Measurements from ENCODE around the gene C2CD2L. TPM values are rescaled to one million over a fixed set of nuclear protein-coding genes. Genes with fewer than 3 reads are reported as not detected.

C2CD2L gene
- polyA plus RNA-seq, 3 donors: 9.3 to 12.0 (median 9.5) TPM

Other genes with a start within 250 kb of the C2CD2L start
- not detected for gene CXCR5, start 223.5 kb upstream of the C2CD2L start, polyA plus RNA-seq (ENCODE audit: insufficient read length in 3 of 3)
- gene BCL9L, start 181.4 kb upstream of the C2CD2L start, polyA plus RNA-seq (ENCODE audit: insufficient read length in 3 of 3): 10 to 100 TPM; 21.3 to 23.4 (median 23.0) TPM
- gene UPK2, start 151.0 kb upstream of the C2CD2L start, polyA plus RNA-seq (ENCODE audit: insufficient read length in 3 of 3): 10 to 100 TPM in 1 of 3 donors, 1 to 10 TPM in 1, under 1 TPM in 1; 0.22 to 16.8 (median 7.0) TPM
- gene FOXR1, start 135.6 kb upstream of the C2CD2L start, polyA plus RNA-seq (ENCODE audit: insufficient read length in 3 of 3): not detected
- gene CENATAC, start 109.2 kb upstream of the C2CD2L start, polyA plus RNA-seq (ENCODE audit: insufficient read length in 3 of 3): 10 to 100 TPM; 16.1 to 17.8 (median 17.1) TPM
- 1,000 to 10,000 TPM; 1,153 to 1,249 (median 1,180) TPM for gene RPS25, start 89.0 kb upstream of the C2CD2L start, polyA plus RNA-seq (ENCODE audit: insufficient read length in 3 of 3)
- gene TRAPPC4, start 88.6 kb upstream of the C2CD2L start, polyA plus RNA-seq (ENCODE audit: insufficient read length in 3 of 3): 100 to 1,000 TPM in 2 of 3 donors, 10 to 100 TPM in 1; 92.9 to 142 (median 100) TPM
- gene SLC37A4, start 76.5 kb upstream of the C2CD2L start, polyA plus RNA-seq (ENCODE audit: insufficient read length in 3 of 3): 100 to 1,000 TPM in 1 of 3 donors, 10 to 100 TPM in 2; 81.1 to 115 (median 99.9) TPM
- gene HYOU1, start 50.1 kb upstream of the C2CD2L start, polyA plus RNA-seq (ENCODE audit: insufficient read length in 3 of 3): 100 to 1,000 TPM; 110 to 129 (median 127) TPM
- gene VPS11, start 39.5 kb upstream of the C2CD2L start, polyA plus RNA-seq (ENCODE audit: insufficient read length in 3 of 3): 10 to 100 TPM; 52.2 to 59.8 (median 54.6) TPM
- 10 to 100 TPM; 24.5 to 29.5 (median 26.8) TPM for gene HMBS, start 22.5 kb upstream of the C2CD2L start, polyA plus RNA-seq (ENCODE audit: insufficient read length in 3 of 3)
- 10 to 100 TPM; 55.7 to 62.6 (median 56.9) TPM for gene DPAGT1, start 5.5 kb upstream of the C2CD2L start, polyA plus RNA-seq (ENCODE audit: insufficient read length in 3 of 3)
- gene HINFP, start 14.2 kb downstream of the C2CD2L start, polyA plus RNA-seq (ENCODE audit: insufficient read length in 3 of 3): 10 to 100 TPM; 24.3 to 30.5 (median 29.3) TPM
- under 1 TPM; 0.74 to 0.79 (median 0.74) TPM for gene ABCG4, start 41.7 kb downstream of the C2CD2L start, polyA plus RNA-seq (ENCODE audit: insufficient read length in 3 of 3)
- 10 to 100 TPM in 2 of 3 donors, 1 to 10 TPM in 1; 9.7 to 11.3 (median 10.3) TPM for gene NLRX1, start 61.4 kb downstream of the C2CD2L start, polyA plus RNA-seq (ENCODE audit: insufficient read length in 3 of 3)
- 10 to 100 TPM; 11.7 to 15.4 (median 12.0) TPM for gene NHERF4, start 78.1 kb downstream of the C2CD2L start, polyA plus RNA-seq (ENCODE audit: insufficient read length in 3 of 3)
- gene CBL, start 99.0 kb downstream of the C2CD2L start, polyA plus RNA-seq (ENCODE audit: insufficient read length in 3 of 3): 10 to 100 TPM; 19.5 to 19.8 (median 19.7) TPM
- 10 to 100 TPM; 48.5 to 51.9 (median 51.6) TPM for gene MCAM, start 209.8 kb downstream of the C2CD2L start, polyA plus RNA-seq (ENCODE audit: insufficient read length in 3 of 3)
- 10 to 100 TPM; 28.4 to 32.3 (median 28.8) TPM for gene RNF26, start 227.2 kb downstream of the C2CD2L start, polyA plus RNA-seq (ENCODE audit: insufficient read length in 3 of 3)
- gene C1QTNF5, start 233.5 kb downstream of the C2CD2L start, polyA plus RNA-seq (ENCODE audit: insufficient read length in 3 of 3): 10 to 100 TPM; 22.5 to 25.9 (median 25.0) TPM
- gene MFRP, start 239.4 kb downstream of the C2CD2L start, polyA plus RNA-seq (ENCODE audit: insufficient read length in 3 of 3): not detected